OCI-LY7 (cell line): ENCODE measurements around the gene MAML3. TPM values are rescaled to one million over a fixed set of nuclear protein-coding genes. Genes with fewer than 3 reads are reported as not detected.
A peak's percentile ranks its signal among the peaks of the same experiment; 100 is the strongest.

Experiments used
- BruUV-seq: library from RNA; stranded (reverse); fragments of 400-500 nt; replicated peaks from 2 replicates; lab custom pipeline; 2021; lab: Mats Ljungman, UMichigan
- CTCF ChIA-PET: fragments of 300-600 bp; sonication (Branson Sonifier 250); formaldehyde crosslinking; loops from one replicate; lab custom pipeline; 2022; ENCODE audit warnings: antibody characterized with exemption; ENCODE audit not compliant: unreplicated experiment; lab: Charles Lee
- POLR2A ChIA-PET: fragments of 300-600 bp; sonication (Branson Sonifier 250); formaldehyde crosslinking; loops from one replicate; lab custom pipeline; 2022; ENCODE audit warnings: antibody characterized with exemption; lab: Charles Lee
- DNase-seq: peaks from one replicate; pipeline ENCODE4 v3.0.0-alpha.2; 2015; ENCODE audit warnings: low spot score
- H2AFZ ChIP-seq: fragments of 200-600 bp; sonication (generic), shearing (Covaris generic); 2 replicates; pipeline ENCODE4 v1.6.1; 2014; ENCODE audit warnings: mild to moderate bottlenecking, antibody characterized with exemption, low read length, moderate library complexity
- H3K27ac ChIP-seq: fragments of 200-600 bp; sonication (generic); 2 replicates; pipeline ENCODE4 v1.5.1; 2014; ENCODE audit warnings: mixed run types, low read depth, mild to moderate bottlenecking, moderate library complexity, low read length, inconsistent platforms; ENCODE audit not compliant: poor library complexity, severe bottlenecking
- H3K36me3 ChIP-seq: fragments of 200-600 bp; sonication (generic); 2 replicates; pipeline ENCODE4 v1.6.1; 2014; ENCODE audit warnings: mild to moderate bottlenecking, antibody characterized with exemption, low read length, moderate library complexity, mixed read lengths; ENCODE audit not compliant: insufficient read depth
- H3K4me1 ChIP-seq: fragments of 200-600 bp; sonication (generic); 2 replicates; pipeline ENCODE4 v1.5.1; 2014; ENCODE audit warnings: mild to moderate bottlenecking, low read length; ENCODE audit not compliant: insufficient read depth, poor library complexity, severe bottlenecking
- H3K4me2 ChIP-seq: fragments of 200-600 bp; sonication (generic); 2 replicates; pipeline ENCODE4 v1.6.1; 2014; ENCODE audit warnings: mild to moderate bottlenecking, low read length
- H3K4me3 ChIP-seq: fragments of 200-600 bp; sonication (generic); 2 replicates; pipeline ENCODE4 v1.5.1; 2014; ENCODE audit warnings: mild to moderate bottlenecking, low read depth, low read length; ENCODE audit not compliant: poor library complexity, severe bottlenecking
- H3K79me2 ChIP-seq: fragments of 200-600 bp; sonication (generic); 2 replicates; pipeline ENCODE4 v1.6.1; 2016; ENCODE audit warnings: low read depth, mild to moderate bottlenecking, low read length, moderate library complexity, mixed read lengths; ENCODE audit not compliant: insufficient read depth
- H3K9me2 ChIP-seq: fragments of 200-600 bp; sonication (generic); 2 replicates; pipeline ENCODE4 v1.6.1; 2016; ENCODE audit warnings: mild to moderate bottlenecking, low read length, mixed read lengths; ENCODE audit not compliant: insufficient read depth
- H3K9me3 ChIP-seq: fragments of 200-600 bp; sonication (generic); 2 replicates; pipeline ENCODE4 v1.6.1; 2014; ENCODE audit warnings: mild to moderate bottlenecking, mixed run types, low read length, mixed read lengths
- H4K20me1 ChIP-seq: fragments of 200-600 bp; sonication (generic); 2 replicates; pipeline ENCODE4 v1.6.1; 2014; ENCODE audit warnings: mild to moderate bottlenecking, antibody characterized with exemption, low read length, moderate library complexity, mixed read lengths; ENCODE audit not compliant: insufficient read depth
- EZH2phosphoT487 ChIP-seq: fragments of 200-600 bp; sonication (generic); IDR thresholded peaks from 2 replicates; pipeline ENCODE4 v1.6.1; 2018; ENCODE audit warnings: low read depth, borderline replicate concordance, mild to moderate bottlenecking, mixed run types, antibody characterized with exemption, low read length, moderate library complexity, mixed read lengths
- intact Hi-C: fragments of 100-400 bp; cut with micrococcal nuclease; formaldehyde crosslinking; loops from one replicate; pipeline ENCODE4 v1.10.0; 2022; ENCODE audit not compliant: unreplicated experiment
- total RNA-seq, 2 experiments: library from RNA; depleted of rRNA in 1 of 2; stranded (reverse); fragments of >200 nt in 1 of 2; shearing (Covaris generic) in 1 of 2; gene quantifications; 2 replicates each; pipeline ENCODE4 v1.2.3, GENCODE V29; 2014 to 2022
- TF ChIP-seq, protein P1 (sequence below): fragments of 200-600 bp; sonication (generic); conservative IDR thresholded peaks from 2 replicates; pipeline ENCODE4 v1.5.1; 2014; ENCODE audit warnings: mild to moderate bottlenecking, antibody characterized with exemption, low read length, moderate library complexity, mixed read lengths

Gene MAML3
- total RNA-seq, 2 experiments from 2014 or later, result 0.80 to 1.2 TPM

DNA sequence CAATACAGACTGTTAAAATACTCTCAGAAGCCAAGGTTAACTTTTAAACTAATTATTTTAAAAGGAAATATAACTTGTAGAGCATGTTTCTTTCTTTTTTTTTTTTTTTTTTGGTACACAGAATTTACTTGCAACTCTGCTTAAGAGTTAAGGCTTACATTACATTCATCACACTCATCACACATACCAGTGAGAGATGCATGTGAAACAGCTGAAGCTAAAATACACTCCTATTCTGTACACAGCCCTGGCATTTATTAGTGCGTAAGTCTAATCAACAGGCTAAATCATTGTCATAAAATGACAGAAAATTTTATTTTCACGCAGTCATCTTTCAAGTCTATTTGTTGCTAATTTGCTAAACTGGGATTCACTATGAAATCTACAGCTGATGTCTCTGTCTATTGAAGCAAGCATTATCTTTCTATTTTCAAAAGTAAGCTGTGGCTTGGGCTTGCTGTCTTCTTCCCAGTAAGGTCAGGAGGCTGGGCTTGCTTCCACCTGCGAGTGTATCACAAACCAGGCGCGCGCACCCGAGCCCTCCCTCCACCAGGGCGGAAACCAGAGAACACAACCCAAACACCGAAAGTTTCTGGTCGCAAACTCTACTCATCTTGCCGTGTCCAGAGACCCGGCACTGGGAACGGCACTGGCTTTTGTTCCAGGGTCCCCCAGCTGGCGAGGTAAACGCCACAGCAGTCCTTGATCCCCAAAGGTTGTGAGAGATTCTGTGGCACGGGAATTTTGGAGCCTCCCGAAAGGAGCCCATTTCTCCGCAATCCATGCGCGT, 3.9 kb downstream of the MAML3 start:
- Histone ChIP-seq H3K36me3 (no peaks in the 10 kb centered on the region), H3K9me2 (no peaks in the 10 kb centered on the region), H3K27ac (peak overlapping the region; percentile 52), H4K20me1 (no peaks in the 10 kb centered on the region; the same call in 1 of the 2 replicates), H3K4me2 (peak overlapping the region; percentile 81), H3K79me2 (no peaks in the 10 kb centered on the region), H3K4me1 (peaks cover 20% of the 10 kb centered on the region), H3K9me3 (no peaks in the 10 kb centered on the region), H3K4me3 (peak overlapping the region; percentile 72), H2AFZ (peak overlapping the region; percentile 84)
- DNase-seq, result peak; percentile 66
- BruUV-seq, result no TSS peak
- CTCF ChIA-PET, result interaction anchor here (1.0 kb wide), 1 partner anchor 33 kb away, joined by 3 read pairs; no protein-coding TSS in a partner anchor
- POLR2A ChIA-PET, result interaction anchor here (0.5 to 0.8 kb wide), 5 partner anchors 7 to 459 kb away, joined by 4 to 8 read pairs (median 4); no protein-coding TSS in a partner anchor
- intact Hi-C loops, result loop anchor here (5.0 to 10.0 kb wide), 5 partner anchors 98 to 1133 kb away; partner anchors contain the start of genes NOCT, RAB33B and SETD7
- TF ChIP-seq, protein P1, sequence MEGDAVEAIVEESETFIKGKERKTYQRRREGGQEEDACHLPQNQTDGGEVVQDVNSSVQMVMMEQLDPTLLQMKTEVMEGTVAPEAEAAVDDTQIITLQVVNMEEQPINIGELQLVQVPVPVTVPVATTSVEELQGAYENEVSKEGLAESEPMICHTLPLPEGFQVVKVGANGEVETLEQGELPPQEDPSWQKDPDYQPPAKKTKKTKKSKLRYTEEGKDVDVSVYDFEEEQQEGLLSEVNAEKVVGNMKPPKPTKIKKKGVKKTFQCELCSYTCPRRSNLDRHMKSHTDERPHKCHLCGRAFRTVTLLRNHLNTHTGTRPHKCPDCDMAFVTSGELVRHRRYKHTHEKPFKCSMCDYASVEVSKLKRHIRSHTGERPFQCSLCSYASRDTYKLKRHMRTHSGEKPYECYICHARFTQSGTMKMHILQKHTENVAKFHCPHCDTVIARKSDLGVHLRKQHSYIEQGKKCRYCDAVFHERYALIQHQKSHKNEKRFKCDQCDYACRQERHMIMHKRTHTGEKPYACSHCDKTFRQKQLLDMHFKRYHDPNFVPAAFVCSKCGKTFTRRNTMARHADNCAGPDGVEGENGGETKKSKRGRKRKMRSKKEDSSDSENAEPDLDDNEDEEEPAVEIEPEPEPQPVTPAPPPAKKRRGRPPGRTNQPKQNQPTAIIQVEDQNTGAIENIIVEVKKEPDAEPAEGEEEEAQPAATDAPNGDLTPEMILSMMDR, result no peak
- no peak for TF ChIP-seq EZH2phosphoT487

DNA sequence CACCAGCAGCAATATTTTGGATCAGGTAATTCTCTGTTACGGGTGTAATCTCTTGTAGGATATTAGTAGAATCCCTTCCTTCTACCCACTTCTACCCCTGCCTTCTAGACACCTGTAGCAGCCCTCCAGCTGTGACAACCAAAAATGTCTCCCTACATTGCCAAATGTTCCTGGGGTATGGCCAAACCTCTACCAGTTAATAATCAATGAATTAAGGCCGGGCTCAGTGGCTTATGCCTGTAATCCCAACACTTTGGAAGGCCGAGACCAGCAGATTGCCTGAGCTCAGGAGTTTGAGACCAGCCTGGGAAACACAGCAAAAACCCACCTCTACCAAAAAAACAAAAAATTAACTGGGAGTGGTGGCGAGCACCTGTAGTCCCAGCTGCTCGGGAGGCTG, 9.9 kb downstream of the MAML3 start:
- no peaks in the 10 kb centered on the region for H3K9me2 ChIP-seq
- CTCF ChIA-PET, result no interaction called here
- no peak overlapping the region for H2AFZ ChIP-seq
- no peak overlapping the region for H3K4me3 ChIP-seq
- H3K9me3 ChIP-seq, result no peaks in the 10 kb centered on the region
- no peaks in the 10 kb centered on the region for H3K79me2 ChIP-seq
- intact Hi-C loops, result no loop called here
- DNase-seq, result no peak
- POLR2A ChIA-PET, result interaction anchor here (0.6 kb wide), 1 partner anchor 715 kb away, joined by 3 read pairs; no protein-coding TSS in a partner anchor
- TF ChIP-seq, protein P1, result no peak
- TF ChIP-seq EZH2phosphoT487, result no peak
- no peaks in the 10 kb centered on the region for H3K36me3 ChIP-seq
- no peak overlapping the region for H3K27ac ChIP-seq
- no peak overlapping the region for H3K4me2 ChIP-seq
- no peaks in the 10 kb centered on the region for H3K4me1 ChIP-seq
- no TSS peak for BruUV-seq
- H4K20me1 ChIP-seq, result no peaks in the 10 kb centered on the region; the same call in 1 of the 2 replicates
